DMS114 treated with DMSO at 0.1 percent for 48 hours (cell line): ENCODE measurements around the gene SLC28A3.
"Not testable (repeated sequence)": the region's sequence is repeated elsewhere in the genome, so short reads cannot be mapped to it uniquely, and the experiment has no call there.

Source experiments
- DNase-seq: peaks from one replicate; lab custom pipeline; 2025; ENCODE audit not compliant: unreplicated experiment; lab: John Stamatoyannopoulos, UW

SLC28A3 gene

GRCh38 chr9:84340535-84340934 is at the start of gene SLC28A3:
Gene SLC28A3 (minus strand): TSS chr9:84340758. CDS start chr9:84340633, 125 bp downstream.
- no peak for DNase-seq

GRCh38 chr9:84390254-84390653 is 49.7 kb upstream of the SLC28A3 start:
- DNase-seq = not testable (repeated sequence)

GRCh38 chr9:84387821-84388220 is 47.3 kb upstream of the SLC28A3 start:
- no peak for DNase-seq

GRCh38 chr9:84386753-84387152 is 46.2 kb upstream of the SLC28A3 start:
- no peak for DNase-seq

- no peak for DNase-seq
Observed at GRCh38 chr9:84385386-84386040, 45.0 kb upstream of the SLC28A3 start.

- DNase-seq = no peak
Observed at GRCh38 chr9:84384617-84385016, 44.1 kb upstream of the SLC28A3 start.

GRCh38 chr9:84383178-84383577 is 42.6 kb upstream of the SLC28A3 start:
- DNase-seq = no peak

GRCh38 chr9:84382720-84383119 is 42.2 kb upstream of the SLC28A3 start:
- no peak for DNase-seq

- DNase-seq = no peak
Observed at GRCh38 chr9:84381508-84381907, 41.0 kb upstream of the SLC28A3 start.

GRCh38 chr9:84379740-84380139 is 39.2 kb upstream of the SLC28A3 start:
- DNase-seq = no peak

GRCh38 chr9:84375954-84376353 is 35.4 kb upstream of the SLC28A3 start:
- DNase-seq = no peak

- no peak for DNase-seq
Observed at GRCh38 chr9:84374516-84374915, 34.0 kb upstream of the SLC28A3 start.

- no peak for DNase-seq
Observed at GRCh38 chr9:84374013-84374412, 33.5 kb upstream of the SLC28A3 start.

- DNase-seq = no peak
Observed at GRCh38 chr9:84371737-84372136, 31.2 kb upstream of the SLC28A3 start.

- DNase-seq = no peak
Observed at GRCh38 chr9:84368601-84369000, 28.0 kb upstream of the SLC28A3 start.

GRCh38 chr9:84367726-84368125 is 27.2 kb upstream of the SLC28A3 start:
- DNase-seq = not testable (repeated sequence)

- no peak for DNase-seq
Observed at GRCh38 chr9:84366683-84367082, 26.1 kb upstream of the SLC28A3 start.

GRCh38 chr9:84364894-84365490 is 24.4 kb upstream of the SLC28A3 start:
- not testable (repeated sequence) for DNase-seq

- DNase-seq = no peak
Observed at GRCh38 chr9:84361645-84362044, 21.1 kb upstream of the SLC28A3 start.

- DNase-seq = no peak
Observed at GRCh38 chr9:84357275-84357674, 16.7 kb upstream of the SLC28A3 start.

- DNase-seq = no peak
Observed at GRCh38 chr9:84354035-84354434, 13.5 kb upstream of the SLC28A3 start.

GRCh38 chr9:84349671-84350070 is 9.1 kb upstream of the SLC28A3 start:
- no peak for DNase-seq

GRCh38 chr9:84343111-84343521 is 2.6 kb upstream of the SLC28A3 start:
- DNase-seq = no peak
